22Rv1 (cell line): ENCODE data around the gene SGCD.

Source experiments
- ZFX ChIP-seq: fragments of 450-650 bp; IDR thresholded peaks from 2 replicates; pipeline ENCODE4 v1.6.1; 2017; ENCODE audit warnings: antibody characterized with exemption, borderline replicate concordance
- TF ChIP-seq, protein P1 (sequence below): fragments of 450-650 bp; IDR thresholded peaks from 2 replicates; pipeline ENCODE4 v1.5.1; 2017; ENCODE audit warnings: mild to moderate bottlenecking

DNA sequence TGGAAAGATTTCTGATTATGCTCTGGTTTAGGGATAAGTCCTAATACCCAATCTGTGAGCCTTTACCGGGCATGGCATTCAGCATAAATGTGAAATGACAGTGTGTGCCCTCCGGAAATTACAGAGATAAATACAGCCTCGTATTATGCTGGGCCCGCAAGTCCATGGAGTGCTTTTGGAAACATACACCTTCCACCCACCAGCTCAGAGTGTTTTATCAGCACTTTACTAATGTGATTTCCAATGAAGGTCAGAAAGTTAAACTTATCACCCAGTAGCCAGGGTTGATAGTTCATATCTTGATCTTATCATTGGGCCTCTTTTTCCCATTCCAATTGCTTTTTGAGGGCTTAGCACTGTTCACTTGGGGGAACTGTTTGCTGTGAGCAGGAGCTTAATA lies 94.8 kb downstream of the SGCD start:
- TF ChIP-seq, protein P1, sequence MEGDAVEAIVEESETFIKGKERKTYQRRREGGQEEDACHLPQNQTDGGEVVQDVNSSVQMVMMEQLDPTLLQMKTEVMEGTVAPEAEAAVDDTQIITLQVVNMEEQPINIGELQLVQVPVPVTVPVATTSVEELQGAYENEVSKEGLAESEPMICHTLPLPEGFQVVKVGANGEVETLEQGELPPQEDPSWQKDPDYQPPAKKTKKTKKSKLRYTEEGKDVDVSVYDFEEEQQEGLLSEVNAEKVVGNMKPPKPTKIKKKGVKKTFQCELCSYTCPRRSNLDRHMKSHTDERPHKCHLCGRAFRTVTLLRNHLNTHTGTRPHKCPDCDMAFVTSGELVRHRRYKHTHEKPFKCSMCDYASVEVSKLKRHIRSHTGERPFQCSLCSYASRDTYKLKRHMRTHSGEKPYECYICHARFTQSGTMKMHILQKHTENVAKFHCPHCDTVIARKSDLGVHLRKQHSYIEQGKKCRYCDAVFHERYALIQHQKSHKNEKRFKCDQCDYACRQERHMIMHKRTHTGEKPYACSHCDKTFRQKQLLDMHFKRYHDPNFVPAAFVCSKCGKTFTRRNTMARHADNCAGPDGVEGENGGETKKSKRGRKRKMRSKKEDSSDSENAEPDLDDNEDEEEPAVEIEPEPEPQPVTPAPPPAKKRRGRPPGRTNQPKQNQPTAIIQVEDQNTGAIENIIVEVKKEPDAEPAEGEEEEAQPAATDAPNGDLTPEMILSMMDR, result no peak
- no peak for TF ChIP-seq ZFX
